CD4-positive, alpha-beta T cell treated with Interleukin-2 at 100 ng/mL for 4 hours (primary cell): ENCODE data around the gene TMSB15A.
"Not testable (repeated sequence)": the region's sequence is repeated elsewhere in the genome, so short reads cannot be mapped to it uniquely, and the experiment has no call there.

Experiments
- DNase-seq: peaks from one replicate; pipeline ENCODE4 v3.0.0-alpha.2; 2020; ENCODE audit warnings: low spot score

The TMSB15A gene

DNA sequence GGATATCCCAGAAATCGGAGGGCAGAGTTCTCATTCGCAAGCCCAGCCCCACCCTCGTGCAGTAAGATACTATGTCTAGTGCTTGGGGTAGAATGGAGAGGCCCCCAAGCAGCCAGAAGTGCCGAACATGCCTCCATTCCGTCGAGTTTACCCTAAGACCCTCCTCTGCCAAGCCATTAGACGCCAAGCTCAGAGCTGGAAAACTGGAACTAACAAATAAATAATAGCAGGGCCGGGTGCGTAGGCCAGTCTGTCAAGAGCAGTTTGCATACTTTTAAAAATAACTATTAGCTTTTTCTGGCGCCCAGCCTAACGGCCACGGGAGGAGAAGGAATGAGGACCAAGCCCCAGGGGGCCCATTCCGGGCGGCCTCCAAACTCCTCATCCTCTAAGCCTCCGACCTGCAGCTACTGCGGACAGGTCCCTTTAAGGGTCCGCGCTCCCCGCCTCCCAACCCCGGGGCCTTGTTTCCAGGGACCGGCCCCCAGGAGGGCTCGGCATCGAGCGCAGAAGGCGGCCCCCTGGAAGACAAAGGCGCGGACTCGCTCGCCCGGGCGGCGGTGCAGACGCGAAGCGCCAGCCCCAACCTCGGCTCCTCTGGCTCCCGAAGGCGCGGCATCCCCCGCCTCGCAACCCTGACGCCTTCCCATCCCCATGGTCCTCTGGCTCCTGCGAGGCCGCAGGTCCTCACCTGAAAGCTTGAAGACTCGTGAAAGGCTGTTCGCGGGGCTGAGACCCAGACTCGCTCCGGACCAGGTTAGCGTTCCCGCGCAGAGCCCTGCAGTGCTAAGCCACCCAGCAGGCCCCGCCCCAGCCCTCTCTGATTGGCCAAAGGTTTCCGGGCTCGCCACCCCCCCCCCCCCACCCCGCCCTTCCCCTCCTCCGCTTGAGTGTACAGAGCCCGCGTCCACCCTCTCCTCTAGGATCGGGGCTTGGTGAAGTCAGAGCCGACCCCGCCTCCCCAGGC is at the start of gene TMSB15A:
TSS of gene TMSB15A (minus strand) at position 765 of the 967 bp plus-strand sequence.
- peak; percentile 28 for DNase-seq

DNA sequence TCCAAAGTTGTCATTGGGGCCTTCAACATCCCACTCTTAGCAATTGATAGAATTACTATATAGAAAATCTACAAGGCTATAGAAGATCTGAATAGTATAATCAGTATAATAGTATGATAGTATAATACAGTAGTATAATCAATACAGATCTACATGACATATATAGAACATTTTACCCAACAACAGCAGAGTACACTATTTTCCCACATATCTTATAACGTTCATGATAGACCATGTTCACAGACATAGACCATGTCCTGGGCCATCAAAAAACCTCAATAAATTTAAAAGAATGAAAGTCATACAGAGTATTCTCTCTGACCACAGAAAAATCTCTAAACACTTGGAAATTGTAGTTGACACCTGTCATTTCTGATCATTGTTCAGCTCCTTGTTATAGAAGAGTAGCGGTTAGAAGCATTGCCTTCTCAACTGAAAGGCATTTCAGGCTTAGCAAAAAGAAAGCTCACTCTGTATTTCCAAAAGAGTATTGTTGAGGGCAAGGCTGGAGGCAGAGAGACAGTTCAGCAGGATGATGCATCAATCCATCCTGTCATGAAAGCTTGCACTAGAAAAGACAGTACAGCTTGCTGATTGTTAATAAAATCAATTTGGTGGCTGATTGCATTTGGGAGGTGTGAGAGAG is 44.0 kb upstream of the TMSB15A start:
- no peak for DNase-seq

GRCh38 chrX:102558607-102559006 is 42.1 kb upstream of the TMSB15A start:
- DNase-seq: no peak

GRCh38 chrX:102548231-102548630 is 31.7 kb upstream of the TMSB15A start:
- DNase-seq: no peak

GRCh38 chrX:102546828-102547493 is 30.4 kb upstream of the TMSB15A start:
- no peak for DNase-seq

GRCh38 chrX:102546175-102546574 is 29.6 kb upstream of the TMSB15A start:
- DNase-seq: not testable (repeated sequence)

DNA sequence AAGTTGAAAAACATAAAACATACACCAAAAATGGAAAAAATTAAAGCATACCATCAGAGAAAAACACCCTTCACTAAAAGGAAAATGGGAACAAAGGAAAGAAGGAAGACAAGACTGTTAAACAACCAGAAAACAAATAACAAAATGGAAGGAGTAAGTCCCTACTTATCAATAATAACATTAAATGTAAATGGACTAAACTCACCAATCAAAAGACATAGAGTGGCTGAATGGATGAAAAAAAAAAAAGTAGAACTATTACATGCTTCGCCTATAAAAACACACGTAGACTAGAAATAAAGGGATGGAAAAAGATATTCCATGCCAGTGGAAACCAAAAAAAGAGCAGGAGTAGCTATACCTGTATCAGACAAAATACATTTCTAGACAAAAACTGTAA is 19.4 kb upstream of the TMSB15A start:
- no peak for DNase-seq

- no peak for DNase-seq
Observed at GRCh38 chrX:102517326-102517725, 787 bp upstream of the TMSB15A start.

DNA sequence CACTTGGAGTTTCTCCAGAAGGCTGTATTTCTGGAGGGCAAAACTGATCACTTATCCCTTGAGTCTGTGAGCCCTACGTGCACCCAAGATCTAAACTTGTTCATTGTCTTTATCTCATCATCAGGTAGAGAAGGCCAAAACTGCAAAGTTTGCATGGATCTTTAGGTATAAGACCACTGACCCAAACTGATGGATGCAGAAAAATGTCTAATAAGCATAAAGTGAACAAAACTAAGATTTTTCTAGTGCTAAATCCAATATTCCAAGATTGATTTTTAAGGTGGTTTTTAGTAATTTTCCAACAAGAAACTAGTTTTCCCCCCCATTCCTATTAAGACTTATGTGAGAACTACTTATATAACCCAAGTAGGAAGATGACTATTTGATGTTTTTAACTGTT is 2.0 kb downstream of the TMSB15A start:
- no peak for DNase-seq

- no peak for DNase-seq
Observed at GRCh38 chrX:102498732-102499131, 17.8 kb downstream of the TMSB15A start.

DNA sequence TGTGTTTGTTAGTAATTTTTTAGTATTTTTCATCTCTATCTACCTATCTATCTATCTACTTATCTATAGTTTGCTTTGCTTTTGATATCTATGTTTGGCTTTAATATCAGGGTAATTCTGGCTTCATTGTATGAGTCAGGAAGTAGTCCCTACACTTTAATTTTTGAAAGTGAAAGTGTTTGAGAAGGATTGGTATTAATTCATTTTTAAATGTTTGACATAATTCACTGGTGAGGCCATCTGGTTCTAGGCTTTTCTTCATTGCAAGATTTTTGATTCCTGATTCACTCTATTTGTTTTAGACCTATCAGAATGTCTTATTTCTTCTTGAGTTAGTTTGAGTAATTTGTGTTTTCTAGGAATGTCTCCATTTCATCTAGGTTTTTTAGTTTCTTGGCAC is 24.8 kb downstream of the TMSB15A start:
- no peak for DNase-seq

DNA sequence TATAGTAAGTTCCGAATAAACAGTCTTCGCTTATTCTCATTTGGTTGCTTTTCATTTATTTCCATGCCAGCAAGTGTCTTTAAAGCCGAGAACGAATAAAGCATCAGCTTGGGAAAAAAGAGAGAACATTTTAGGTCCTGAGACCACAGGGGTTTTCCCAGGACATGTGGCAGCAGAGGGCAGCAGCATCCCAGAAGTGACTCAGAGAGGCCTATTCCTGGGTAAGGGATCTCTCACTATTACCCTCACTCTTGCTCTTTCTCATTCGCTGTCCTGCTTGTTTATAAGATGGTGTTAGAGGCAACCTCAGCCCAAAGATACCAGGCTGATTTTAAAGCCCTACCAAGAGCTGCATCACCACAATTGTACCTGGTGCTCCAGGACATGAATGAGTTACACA is 37.8 kb downstream of the TMSB15A start:
- DNase-seq: not testable (repeated sequence)

- DNase-seq: not testable (repeated sequence)
Observed at GRCh38 chrX:102471762-102472220, 44.7 kb downstream of the TMSB15A start, which contains the start of gene TCP11X2. Gene TCP11X2, minus strand, starts transcription at chrX:102471812.

- DNase-seq: not testable (repeated sequence)
Observed at GRCh38 chrX:102470215-102470614, 46.3 kb downstream of the TMSB15A start.
